DOHH2 (cell line): ENCODE results near the gene DACT2.

Experiments used
- CTCF ChIP-seq: fragments of 200-600 bp; sonication (generic); IDR thresholded peaks from one replicate; pipeline ENCODE4 v1.5.1; 2014; ENCODE audit warnings: antibody characterized with exemption, mild to moderate bottlenecking, low read depth, low read length; ENCODE audit not compliant: poor library complexity, severe bottlenecking
- EZH2phosphoT487 ChIP-seq: fragments of 200-600 bp; sonication (generic); IDR thresholded peaks from 2 replicates; pipeline ENCODE4 v1.6.1; 2017; ENCODE audit warnings: borderline replicate concordance, mild to moderate bottlenecking, antibody characterized with exemption, low read length, moderate library complexity, mixed read lengths

- no peak for TF ChIP-seq CTCF
- TF ChIP-seq EZH2phosphoT487: no peak
Observed at GRCh38 chr6:168279403-168279935, 40.1 kb downstream of the DACT2 start.
